ENCODE results near the gene SEZ6L.

GRCh38 chr22:26385164-26385563, 215.9 kb downstream of the SEZ6L start:
- TF ChIP-seq CTCF (IDR thresholded peaks at IDR 0.05; ENCODE audit: low read depth, low read length, poor library complexity, severe bottlenecking) (no peak), EZH2phosphoT487 (IDR thresholded peaks at IDR 0.05; ENCODE audit: borderline replicate concordance, low read length) (no peak)
